ENCODE results near the gene KRT6B.

The KRT6B gene

GRCh38 chr12:52407918-52408317 lies 44.0 kb downstream of the KRT6B start:
- DNase-seq, result no peak

GRCh38 chr12:52405922-52406385 lies 46.0 kb downstream of the KRT6B start, which contains the start of gene KRT82:
Gene KRT82, minus strand, starts transcription at chr12:52406335. Its CDS starts 58 bp downstream, at chr12:52406277.
- DNase-seq, result no peak

- no peak for DNase-seq
These were observed 47.0 kb downstream of the KRT6B start for GRCh38 chr12:52404951-52405350.

GRCh38 chr12:52403561-52403960 lies 48.4 kb downstream of the KRT6B start:
- no peak for DNase-seq

GRCh38 chr12:52402873-52403540 lies 48.9 kb downstream of the KRT6B start:
- no peak for DNase-seq

GRCh38 chr12:52402377-52402776 lies 49.6 kb downstream of the KRT6B start:
- no peak for DNase-seq

GRCh38 chr12:52401926-52402325 lies 50.0 kb downstream of the KRT6B start:
- DNase-seq, result no peak

GRCh38 chr12:52401526-52401925 lies 50.4 kb downstream of the KRT6B start:
- DNase-seq, result no peak

GRCh38 chr12:52400906-52401305 lies 51.0 kb downstream of the KRT6B start:
- DNase-seq, result no peak

GRCh38 chr12:52399756-52400155 lies 52.2 kb downstream of the KRT6B start:
- DNase-seq, result no peak

- no peak for DNase-seq
These were observed 53.8 kb downstream of the KRT6B start for GRCh38 chr12:52398176-52398575.

- DNase-seq, result no peak
These were observed 55.3 kb downstream of the KRT6B start for GRCh38 chr12:52396656-52397055.
